ENCODE measurements around the gene CMTM8.
A peak's percentile ranks its signal among the peaks of the same experiment; 100 is the strongest.

The CMTM8 gene

DNA sequence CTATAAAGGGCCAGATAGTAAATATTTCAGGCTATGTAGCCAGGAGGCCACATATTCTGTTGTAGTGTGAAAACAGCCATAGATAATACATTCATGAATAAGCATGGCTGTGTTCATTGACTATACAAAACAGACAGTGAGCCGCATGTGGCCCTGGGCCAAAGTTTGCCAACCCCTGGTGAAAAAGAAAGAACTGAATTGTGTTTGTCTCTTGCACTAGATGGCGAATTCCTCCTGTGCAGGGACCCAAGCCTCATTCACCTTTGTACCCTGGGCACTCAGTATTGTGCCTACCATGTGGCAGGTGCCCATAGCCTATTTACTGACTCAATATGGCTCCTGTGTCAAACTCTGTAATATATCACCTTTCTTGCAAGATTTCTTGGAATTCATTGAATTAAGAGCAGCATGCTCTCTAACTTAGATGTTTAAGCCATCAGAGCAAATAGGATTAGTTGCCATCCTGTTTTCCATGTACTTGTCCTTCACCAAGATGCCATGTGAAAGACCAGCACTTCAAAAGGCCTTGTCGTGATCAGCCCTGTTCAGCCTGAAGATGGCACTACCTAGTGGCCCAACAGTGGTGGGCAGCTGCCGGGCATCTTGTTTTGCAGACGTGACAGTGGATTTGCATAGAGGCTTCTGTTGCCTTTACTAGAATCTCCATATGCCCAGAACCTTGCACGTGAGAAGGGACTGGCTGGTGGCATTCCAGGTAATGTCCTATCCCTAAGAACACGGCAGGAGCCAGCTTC, 102.3 kb downstream of the CMTM8 start:
- DNase-seq (ENCODE audit: low spot score), result no peak

DNA sequence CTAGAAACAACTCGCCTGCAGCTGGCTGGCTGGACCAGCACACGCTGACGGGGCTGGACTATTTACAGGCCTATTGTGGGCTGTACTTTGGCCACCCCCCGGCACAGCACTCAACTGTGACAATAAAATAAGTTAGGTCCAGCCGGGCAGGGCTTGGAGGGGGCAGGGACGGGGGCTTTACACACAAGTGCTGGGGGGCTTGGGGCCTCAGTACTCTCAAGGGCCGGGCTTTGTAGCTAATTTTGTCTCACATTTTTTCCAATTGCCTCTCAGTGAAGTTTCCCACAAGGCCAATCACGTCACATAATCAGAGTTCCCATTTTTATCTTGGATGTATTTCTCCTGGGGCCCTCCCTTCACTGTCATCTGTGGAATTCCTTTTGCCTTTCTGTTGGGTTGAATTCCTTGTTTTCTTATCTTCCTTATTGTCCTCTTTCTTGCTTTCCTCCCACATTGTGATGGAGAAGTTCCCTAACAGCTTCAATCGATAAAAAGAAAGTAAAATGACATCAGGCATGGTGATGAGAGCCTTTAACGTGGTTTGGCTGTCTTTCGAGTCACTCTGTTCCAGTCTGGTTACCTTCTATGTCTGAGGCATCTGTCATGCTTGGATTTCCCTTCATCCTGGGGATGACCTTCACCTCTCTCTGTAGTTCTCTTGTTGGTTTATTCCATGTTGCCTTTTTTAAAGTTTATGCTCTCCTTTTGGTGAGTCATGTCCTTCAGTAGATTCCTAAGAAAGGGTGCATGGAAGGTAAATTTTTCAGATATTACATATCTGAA, 109.1 kb downstream of the CMTM8 start:
- no peak for DNase-seq (ENCODE audit: low spot score)

DNA sequence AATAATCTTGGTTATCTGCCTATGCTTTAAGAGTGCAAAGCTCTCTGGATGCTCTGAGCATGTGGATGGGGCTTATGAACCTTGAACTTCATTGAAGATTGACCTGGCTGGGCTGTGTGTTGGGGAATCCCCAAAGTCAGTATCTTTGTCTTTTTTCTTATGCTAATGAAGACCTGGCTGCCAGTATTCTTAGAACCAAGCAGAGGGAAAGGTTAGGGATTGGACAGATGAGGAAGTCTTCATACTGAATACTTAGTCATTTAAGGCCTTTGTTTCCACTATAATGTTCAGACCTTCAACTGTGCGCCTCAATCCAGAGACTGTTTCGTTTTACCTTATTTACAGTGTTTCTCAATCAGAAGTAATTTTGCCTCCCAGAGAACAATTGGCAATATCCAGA, 110.7 kb downstream of the CMTM8 start:
- DNase-seq (ENCODE audit: low spot score), result no peak

DNA sequence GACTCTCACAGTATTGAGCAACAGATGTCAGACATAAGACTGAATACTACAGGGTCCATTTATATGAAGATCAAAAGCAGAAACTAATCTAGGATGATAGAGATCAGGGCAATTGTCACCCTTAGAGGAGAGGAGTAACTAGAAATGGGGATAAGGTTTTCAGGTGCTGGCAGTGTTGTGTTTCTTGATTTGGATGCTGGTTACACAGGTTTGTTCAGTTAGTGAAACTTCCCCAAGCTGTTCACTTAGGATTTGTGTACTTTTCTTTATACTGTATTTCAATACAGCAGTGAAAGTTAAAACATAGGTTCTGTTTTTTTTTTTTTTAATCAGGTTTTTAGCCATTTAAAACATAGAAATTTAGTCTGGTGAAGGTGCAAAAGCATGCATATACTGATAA, 114.1 kb downstream of the CMTM8 start:
- no peak for DNase-seq (ENCODE audit: low spot score)

DNA sequence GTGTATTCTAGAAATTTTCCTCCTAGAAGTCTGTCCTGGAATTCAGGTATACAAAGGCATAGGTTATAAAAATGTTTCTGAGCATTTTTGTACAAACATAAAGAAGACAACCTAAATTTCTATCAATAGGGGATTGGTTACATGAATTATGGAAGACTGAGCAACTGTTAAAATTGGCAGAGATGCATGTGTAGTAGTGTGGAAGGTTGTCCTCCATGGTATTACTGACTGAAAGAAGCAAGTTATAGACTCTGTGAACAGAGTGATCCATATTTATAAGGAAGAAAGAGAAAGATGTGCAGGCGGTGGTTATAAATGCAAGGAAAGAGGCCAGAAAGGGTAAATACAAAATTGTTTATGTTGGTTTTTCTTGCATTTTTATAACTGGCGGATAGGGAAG, 114.9 kb downstream of the CMTM8 start:
- no peak for DNase-seq (ENCODE audit: low spot score)

DNA sequence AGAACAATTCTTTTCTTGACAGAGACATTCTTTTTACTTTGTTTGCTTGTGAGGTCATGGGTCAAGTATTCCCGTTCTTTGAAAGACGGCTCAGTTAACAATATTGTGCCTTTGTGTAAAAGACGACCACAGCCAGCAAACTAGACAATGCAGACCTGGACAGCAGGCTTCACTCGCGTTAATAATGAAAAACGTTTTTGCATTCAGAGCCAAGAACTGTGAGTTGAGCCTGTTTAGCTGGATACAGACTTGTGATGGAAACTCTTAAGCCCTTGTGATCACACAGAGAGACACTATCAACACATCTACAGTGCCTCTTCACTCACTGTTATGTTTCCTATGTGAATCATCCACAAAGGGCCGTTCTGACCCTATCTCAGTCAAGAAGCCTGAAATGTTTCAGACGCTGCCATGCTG, 115.9 kb downstream of the CMTM8 start:
- DNase-seq (ENCODE audit: low spot score), result no peak

DNA sequence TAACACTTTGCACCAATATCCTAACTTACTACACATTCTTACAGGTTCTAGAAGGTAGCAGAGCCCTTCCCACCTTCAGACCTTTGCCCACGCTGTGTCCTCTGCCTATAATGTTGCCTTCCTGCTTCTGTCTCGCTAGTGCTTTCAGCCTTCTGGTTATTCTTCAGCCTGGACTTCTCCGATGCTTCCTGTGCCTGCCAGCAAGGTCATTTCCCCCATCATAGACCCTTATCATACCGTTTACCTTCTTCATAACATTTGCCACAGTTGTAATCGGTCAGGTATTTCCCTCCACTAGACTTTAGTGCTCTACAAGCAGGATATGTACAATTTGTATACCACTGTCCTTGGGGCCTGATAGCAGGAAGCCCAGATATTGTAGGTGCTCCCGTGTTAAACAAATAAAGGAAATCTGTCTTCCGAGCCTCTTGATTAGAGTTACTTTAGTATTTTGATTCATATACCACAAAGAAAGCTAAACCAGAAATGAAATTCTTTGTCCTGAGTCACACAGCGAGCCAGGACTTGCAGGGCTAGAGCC, 117.3 kb downstream of the CMTM8 start:
- DNase-seq (ENCODE audit: low spot score), result no peak

DNA sequence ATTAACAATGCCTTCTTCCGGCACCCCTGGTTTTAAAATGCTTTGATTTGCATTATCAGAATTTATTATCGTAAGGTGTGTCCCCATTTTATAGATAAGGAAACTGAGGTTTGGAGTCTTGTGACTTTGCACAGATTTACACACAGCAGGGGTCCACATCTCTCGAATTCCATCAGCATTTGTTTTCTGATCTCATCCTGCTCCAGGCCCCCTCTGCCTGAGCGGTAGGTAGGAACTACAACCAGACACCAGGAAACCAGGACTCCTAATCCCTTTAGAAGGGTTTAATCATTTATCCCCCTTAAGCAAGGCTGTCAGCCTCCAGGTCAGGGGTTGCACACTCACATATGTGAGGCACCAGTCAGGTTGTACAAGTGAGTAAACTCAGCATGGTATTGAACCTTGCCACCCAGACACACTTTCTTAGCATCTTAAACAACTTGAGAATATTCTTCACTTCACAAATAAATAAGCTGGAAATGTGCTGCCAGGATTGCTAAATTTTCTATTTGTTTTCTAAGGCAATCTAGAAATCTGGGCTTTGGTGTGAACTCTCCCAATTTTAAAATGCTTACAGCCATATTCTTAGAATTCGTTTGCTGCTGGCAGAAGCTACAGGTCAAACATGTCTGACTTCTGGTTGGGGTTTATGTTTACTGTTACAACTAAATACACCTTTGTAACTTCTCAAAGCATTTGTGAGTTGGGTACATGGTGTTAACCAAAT, 121.4 kb downstream of the CMTM8 start:
- DNase-seq (ENCODE audit: low spot score), result no peak

DNA sequence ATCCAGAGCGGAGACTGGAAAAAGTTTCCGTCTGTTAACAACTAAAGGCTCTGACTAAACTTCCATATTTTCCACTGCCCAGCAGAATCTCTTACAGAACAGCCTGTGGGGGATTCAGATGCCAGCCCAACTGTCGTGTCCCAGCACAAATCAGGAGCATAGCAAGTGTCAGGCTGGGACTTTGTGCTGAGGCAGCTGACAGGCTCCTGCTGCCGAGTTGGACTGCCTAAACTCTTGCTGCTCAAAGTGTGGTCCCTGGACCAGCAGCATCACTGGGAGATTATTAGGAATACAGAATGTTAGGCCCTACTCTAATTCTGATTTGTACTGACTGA, 122.0 kb downstream of the CMTM8 start:
- no peak for DNase-seq (ENCODE audit: low spot score)

DNA sequence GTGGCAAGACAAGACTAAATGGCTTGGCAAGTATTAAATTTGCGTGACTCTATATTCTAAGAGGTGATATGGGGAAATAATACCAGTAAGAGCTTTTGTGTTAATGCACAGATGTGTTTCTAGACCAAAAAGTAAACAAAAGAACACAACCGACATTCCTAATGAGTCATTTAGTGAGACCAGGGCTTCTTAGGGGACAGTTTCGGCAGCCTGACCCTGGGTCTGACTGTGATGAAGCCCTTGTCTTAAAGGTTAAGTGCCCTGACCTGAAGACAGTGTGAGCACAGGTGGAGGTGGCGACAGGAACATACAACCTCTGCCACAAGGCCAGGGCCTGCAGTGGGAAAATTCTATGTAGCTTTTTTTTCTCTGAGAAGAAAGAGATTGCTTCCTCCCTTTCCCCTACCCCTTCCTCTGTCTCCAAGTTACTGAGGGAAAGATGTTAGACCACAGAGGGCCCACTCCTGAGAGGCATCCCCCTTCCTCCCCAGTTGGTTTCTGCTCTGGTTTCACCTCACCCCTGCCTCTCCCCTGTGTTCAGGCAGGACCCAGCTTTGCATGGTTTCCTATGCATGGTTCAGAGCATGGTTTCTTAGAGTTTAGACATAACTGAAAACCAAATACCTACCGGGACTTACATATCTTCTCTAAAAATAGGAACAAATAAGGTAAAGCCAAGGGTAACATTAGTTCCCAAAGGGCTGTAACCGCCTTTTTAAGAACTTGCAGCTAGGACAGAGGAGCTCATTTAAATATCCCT, 128.3 kb downstream of the CMTM8 start:
- DNase-seq (ENCODE audit: low spot score), result no peak

DNA sequence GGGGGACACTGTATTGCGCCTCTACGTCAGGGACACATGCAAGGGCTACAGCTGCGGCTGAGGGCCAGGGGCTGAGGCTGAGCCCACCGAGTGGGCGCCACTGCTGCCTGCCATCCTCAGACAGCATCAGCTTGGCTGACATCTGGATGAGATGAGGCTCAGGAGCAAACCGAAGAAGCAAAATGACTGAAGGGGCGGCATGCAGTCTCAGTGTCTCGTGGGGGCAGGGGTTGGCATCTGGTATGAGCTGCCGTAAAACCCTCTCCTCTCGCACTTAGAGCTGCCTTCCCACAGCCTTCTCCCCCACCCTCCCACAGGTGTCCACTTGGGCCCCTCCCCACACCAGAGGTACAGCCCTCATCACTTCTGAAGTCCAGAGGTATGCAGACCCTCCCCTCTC, 129.0 kb downstream of the CMTM8 start:
- no peak for DNase-seq (ENCODE audit: low spot score)

DNA sequence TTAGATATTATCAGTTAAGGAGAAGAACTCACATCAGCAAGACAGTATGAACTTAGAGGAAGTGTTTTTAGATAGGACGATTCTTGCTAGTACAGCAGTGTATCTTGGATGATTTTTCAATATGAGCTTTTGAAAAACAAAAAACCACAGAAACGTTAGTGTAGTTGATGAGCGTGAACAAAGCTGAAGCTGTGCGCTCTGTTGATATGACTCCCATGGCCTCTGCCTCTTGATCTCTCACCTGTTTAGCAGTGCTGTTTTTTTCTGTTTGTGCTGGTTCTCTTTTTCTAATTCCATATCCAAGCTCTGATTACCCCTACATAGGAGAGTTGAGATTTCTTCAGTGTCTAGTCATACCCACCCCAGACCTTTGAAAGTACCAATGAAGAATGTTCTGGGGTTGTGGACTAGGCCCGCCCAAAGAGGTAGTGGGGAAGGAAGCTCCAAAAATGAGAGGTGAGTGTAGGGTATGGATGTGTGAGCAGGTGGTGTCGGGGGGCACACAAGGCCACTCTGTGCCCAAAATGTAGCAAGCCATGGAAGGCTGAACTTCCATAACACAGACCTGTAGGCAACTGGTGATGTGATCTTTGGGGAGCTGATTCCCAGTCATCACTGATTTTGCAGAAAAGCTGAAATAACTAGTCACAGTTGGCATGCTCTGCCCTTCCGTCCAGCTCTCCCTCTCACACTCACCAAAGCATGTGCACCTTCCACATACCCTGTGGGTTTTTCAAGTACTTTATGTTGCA, 133.2 kb downstream of the CMTM8 start:
- DNase-seq (ENCODE audit: low spot score), result no peak

DNA sequence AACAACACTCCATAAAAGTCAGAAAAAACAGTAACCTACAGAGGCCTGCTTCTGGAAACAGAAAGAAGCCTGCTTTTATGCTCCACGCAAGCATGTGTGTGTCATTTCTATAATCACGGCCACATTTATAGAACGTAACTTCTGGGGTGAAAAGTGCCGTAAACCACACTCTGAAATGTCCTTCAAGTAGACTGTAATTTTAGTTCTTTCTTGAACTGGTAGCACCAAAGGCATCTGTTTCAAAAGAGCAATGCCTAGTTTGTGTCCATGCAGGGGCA, 133.7 kb downstream of the CMTM8 start:
- DNase-seq (ENCODE audit: low spot score), result no peak

DNA sequence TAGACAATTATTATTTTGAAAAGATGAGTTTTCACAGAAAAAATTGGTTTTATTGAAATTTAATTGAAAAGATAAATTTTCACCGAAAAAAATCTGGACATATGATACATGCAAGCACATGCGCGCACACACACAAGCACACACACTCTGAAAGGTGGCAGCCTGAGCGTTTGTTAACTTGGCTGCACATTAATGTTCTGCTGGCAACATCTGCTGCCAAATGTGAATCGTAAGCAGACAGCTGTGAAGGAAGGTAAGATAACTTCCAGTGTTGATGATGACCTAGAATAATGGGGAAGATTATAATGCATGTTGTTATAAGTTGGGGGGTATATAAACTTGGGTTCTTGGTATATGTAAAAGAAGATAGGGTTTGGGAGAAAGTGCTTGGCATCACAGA, 134.8 kb downstream of the CMTM8 start:
- DNase-seq (ENCODE audit: low spot score), result no peak

DNA sequence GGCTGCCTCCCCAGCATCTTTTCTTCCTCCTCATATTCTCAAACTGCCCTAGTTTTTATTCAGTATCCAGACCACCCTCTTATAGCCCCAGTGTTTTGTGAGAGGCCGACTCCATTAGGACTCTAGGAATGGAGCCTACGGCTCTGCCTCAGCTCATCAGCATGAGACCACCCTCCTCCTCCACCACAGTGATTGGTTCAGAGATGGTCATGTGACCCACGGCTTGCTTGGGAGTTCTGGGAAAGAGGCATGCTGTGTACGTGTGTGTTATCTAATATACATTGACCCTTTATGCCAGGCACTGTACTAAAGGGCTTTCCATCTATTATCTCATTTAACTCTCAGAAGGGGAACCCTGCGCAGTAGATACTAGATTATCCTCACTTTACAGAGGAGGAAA, 135.4 kb downstream of the CMTM8 start:
- DNase-seq (ENCODE audit: low spot score), result no peak

DNA sequence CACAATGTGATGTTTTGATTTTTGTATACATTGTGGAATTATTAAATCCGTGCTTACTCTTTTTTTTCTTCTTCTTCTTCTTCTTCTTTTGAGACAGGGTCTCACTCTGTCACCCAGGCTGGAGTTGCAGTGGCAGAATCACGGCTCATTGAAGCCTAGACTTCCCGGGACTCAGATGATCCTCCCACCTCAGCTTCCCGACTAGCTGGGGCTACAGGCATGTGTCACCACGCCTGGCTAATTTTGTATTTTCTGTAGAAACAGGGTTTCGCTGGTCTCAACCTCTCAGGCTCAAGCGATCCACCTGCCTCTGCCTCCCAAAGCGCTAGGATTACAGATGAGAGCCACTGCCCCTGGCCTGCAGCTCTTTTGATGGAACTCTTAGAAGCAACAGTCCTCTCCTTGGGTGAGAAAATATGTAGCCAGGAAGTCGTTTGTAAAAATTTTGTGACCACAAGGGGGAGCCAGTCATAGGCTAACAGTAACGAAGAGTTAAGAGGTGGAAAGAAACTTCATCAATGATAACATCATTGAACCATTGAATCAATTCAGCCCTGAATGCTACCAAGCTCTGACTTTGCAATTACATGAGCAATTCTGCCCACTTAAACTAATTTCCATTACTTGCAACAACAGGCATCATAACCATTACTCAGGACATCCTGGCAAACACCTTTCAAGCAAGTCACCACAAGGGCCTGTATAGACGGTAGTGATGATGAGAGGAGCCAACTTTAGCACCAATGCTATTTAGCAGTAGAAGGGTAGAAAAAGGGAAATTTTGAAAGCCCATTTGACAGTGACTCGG, 136.5 kb downstream of the CMTM8 start:
- peak; percentile 36 for DNase-seq (ENCODE audit: low spot score)

DNA sequence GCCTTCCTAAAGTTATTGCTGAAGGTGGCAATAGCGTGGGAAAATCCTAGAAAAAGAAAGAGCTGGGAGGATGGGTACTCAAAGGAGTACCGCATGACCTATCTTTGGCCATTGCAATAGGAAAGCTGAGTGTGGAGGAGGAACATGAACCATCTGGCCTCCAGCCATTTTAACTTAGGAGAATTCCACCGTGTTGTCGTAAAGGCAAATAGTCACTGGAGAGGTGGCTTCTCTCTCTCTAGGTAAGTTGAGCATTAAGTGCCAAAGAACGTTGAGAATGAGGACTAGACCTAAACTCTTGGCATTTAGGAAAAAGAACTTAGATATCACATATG, 137.1 kb downstream of the CMTM8 start:
- DNase-seq (ENCODE audit: low spot score), result no peak

DNA sequence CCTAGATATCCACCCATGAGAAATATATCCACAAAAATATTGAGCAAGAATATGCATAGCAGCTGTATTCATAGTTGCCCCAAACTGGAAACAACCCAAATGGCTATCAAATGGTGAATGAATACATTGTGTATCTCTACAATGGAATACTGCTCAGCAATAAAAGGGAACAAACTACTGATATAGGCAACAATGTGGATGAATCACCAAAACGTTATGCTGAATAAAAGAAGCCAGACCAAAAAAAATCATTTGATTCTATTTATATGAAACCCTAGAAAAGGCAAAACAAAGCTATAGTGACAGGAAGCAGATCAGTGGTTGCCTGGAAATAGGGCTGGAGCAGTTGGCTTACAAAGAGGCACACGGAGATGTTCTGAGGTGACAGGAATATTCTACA, 137.6 kb downstream of the CMTM8 start:
- DNase-seq (ENCODE audit: low spot score), result no peak

DNA sequence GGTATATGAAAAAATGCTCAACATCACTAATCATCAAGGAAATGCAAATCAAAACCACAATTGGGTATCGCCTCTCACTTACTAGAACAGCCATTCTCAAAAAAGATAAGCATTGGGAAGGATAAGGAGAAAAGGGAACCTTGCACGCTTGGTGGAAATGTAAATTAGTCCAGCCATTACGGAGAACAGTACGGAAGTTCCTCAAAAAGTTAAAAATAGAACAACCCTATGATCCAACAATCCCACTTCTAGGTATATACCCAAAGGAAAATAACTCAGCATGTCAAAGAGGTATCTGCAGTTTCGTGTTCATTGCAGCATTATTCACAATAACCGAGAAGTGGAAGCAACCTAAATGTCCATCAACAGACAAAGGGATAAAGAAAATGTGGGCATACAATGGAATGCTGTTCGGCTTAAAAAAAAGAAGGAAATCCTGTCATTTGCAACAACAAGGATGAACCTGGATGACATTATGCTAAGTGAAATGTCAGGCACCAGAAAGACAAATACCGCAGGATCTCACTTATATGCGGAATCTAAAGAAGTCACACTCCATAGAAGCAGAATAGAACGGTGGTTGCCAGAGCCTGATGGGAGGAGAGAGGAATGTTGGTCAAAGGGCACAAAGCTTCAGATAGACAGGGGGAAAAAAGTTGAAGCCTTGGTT, 141.5 kb downstream of the CMTM8 start:
- no peak for DNase-seq (ENCODE audit: low spot score)

DNA sequence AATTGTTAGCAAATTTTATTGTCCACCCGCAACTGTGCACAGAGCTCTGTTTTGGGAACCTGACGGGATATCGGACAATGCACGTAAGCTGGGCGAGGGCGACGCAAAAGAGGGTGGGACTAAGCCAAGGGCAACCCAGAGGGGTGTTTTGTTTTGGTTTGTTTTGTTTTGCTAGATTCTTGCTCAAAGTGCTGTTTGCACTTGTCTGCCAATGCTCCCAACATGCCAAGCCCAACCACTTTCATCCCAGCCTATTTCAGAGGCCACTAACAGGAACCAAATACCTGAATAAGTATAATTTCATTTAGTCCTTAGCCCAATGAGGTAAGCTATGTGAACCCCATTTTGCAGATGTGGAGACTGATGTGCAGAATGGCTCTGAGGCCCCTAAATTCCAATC, 143.4 kb downstream of the CMTM8 start:
- no peak for DNase-seq (ENCODE audit: low spot score)
